Fibroblast of skin of left biceps (primary cell): ENCODE results near the gene MMP21.

Experiments
- DNase-seq, 2 experiments: peaks; one replicate each; pipeline ENCODE4 v3.0.0-alpha.2; 2013; ENCODE audit warnings: low read depth in 2 of 2

MMP21 gene

GRCh38 chr10:125765835-125766234 is 9.8 kb downstream of the MMP21 start:
- DNase-seq: no peak

GRCh38 chr10:125762692-125763648 is 12.7 kb downstream of the MMP21 start:
- DNase-seq: no peak

GRCh38 chr10:125761961-125762360 is 13.7 kb downstream of the MMP21 start:
- no peak for DNase-seq

- no peak for DNase-seq
Measured at GRCh38 chr10:125757742-125758141, 17.9 kb downstream of the MMP21 start.

GRCh38 chr10:125756853-125757487 is 18.7 kb downstream of the MMP21 start:
- DNase-seq: no peak

GRCh38 chr10:125756196-125756595 is 19.4 kb downstream of the MMP21 start:
- DNase-seq: no peak

GRCh38 chr10:125747417-125747816 is 28.2 kb downstream of the MMP21 start:
- no peak for DNase-seq

- no peak for DNase-seq
Measured at GRCh38 chr10:125744909-125745308, 30.7 kb downstream of the MMP21 start.

- DNase-seq: no peak
Measured at GRCh38 chr10:125742465-125742864, 33.2 kb downstream of the MMP21 start.

GRCh38 chr10:125739994-125740679 is 35.5 kb downstream of the MMP21 start:
- DNase-seq: no peak

- no peak for DNase-seq
Measured at GRCh38 chr10:125738206-125738605, 37.4 kb downstream of the MMP21 start.

GRCh38 chr10:125734823-125735222 is 40.8 kb downstream of the MMP21 start:
- no peak for DNase-seq

- DNase-seq: no peak
Measured at GRCh38 chr10:125734148-125734547, 41.5 kb downstream of the MMP21 start.

GRCh38 chr10:125727436-125727835 is 48.2 kb downstream of the MMP21 start:
- no peak for DNase-seq

- DNase-seq: no peak
Measured at GRCh38 chr10:125726914-125727313, 48.7 kb downstream of the MMP21 start.

GRCh38 chr10:125722811-125723210 is 52.8 kb downstream of the MMP21 start:
- no peak for DNase-seq

GRCh38 chr10:125721035-125721434 is 54.6 kb downstream of the MMP21 start:
- DNase-seq: no peak

- no peak for DNase-seq
Measured at GRCh38 chr10:125720002-125720382, 55.6 kb downstream of the MMP21 start.

- peak; percentile 95 to 96 for DNase-seq
Measured at GRCh38 chr10:125719173-125720001, 56.2 kb downstream of the MMP21 start, which contains the start of gene EDRF1. TSS of gene EDRF1 (plus strand) at chr10:125719709. CDS start at chr10:125719808, 99 bp downstream.
